ENCODE measurements around the gene GPR132. TPM values are rescaled to one million over a fixed set of nuclear protein-coding genes. Genes with fewer than 3 reads are reported as not detected.
"Not testable (repeated sequence)": the region's sequence is repeated elsewhere in the genome, so short reads cannot be mapped to it uniquely, and the experiment has no call there.

GPR132 gene
- total RNA-seq, 2 donors from 2014 or later = 0.27 to 3.3 TPM

GRCh38 chr14:105084741-105085571 is 19.7 kb upstream of the GPR132 start:
- no peak overlapping the region for H3K4me3 Mint-ChIP-seq
- H3K27ac Mint-ChIP-seq = no peak overlapping the region
- 91 to 93% methylated on average over 11 to 14 of the region's 14 CpGs for WGBS, 2 experiments (ENCODE audit: insufficient coverage in 1 of 2, insufficient read length in 1 of 2)
- Histone ChIP-seq H3K36me3 (ENCODE audit: control insufficient read depth, insufficient read depth, low read length) (no peaks in the 10 kb centered on the region), H3K9ac (ENCODE audit: extremely low read depth, low read length, poor library complexity, severe bottlenecking) (no peak overlapping the region), H3K4me3 (ENCODE audit: low read length) (no peak overlapping the region), H3K27me3 (ENCODE audit: control insufficient read depth, insufficient read depth, low read length, poor library complexity, severe bottlenecking) (peaks cover 15% of the 10 kb centered on the region), H3K9me3 (ENCODE audit: control insufficient read depth, low read length) (peaks cover 6% of the 10 kb centered on the region), H3K27ac (ENCODE audit: low read depth, low read length) (no peak overlapping the region), H3K4me1 (ENCODE audit: control insufficient read depth, insufficient read depth, low read length) (peaks cover 6% of the 10 kb centered on the region)
- H3K36me3 Mint-ChIP-seq (ENCODE audit: low read depth) = no peaks in the 10 kb centered on the region
- no peak for TF ChIP-seq CTCF (conservative IDR thresholded peaks at IDR 0.05)
- DNase-seq = no peak
- peaks cover 46% of the 10 kb centered on the region for H3K27me3 Mint-ChIP-seq (ENCODE audit: insufficient read depth)
- peaks cover 6% of the 10 kb centered on the region for H3K4me1 Mint-ChIP-seq
- H3K9me3 Mint-ChIP-seq = peaks cover 10% of the 10 kb centered on the region

GRCh38 chr14:105083926-105084685 is 18.9 kb upstream of the GPR132 start:
- Histone ChIP-seq H3K27me3 (ENCODE audit: control insufficient read depth, insufficient read depth, low read length, poor library complexity, severe bottlenecking) (peaks cover 15% of the 10 kb centered on the region), H3K9ac (ENCODE audit: extremely low read depth, low read length, poor library complexity, severe bottlenecking) (no peak overlapping the region), H3K9me3 (ENCODE audit: control insufficient read depth, low read length) (peaks cover 8% of the 10 kb centered on the region), H3K27ac (ENCODE audit: low read depth, low read length) (no peak overlapping the region), H3K36me3 (ENCODE audit: control insufficient read depth, insufficient read depth, low read length) (no peaks in the 10 kb centered on the region), H3K4me1 (ENCODE audit: control insufficient read depth, insufficient read depth, low read length) (peaks cover 6% of the 10 kb centered on the region), H3K4me3 (ENCODE audit: low read length) (no peak overlapping the region)
- H3K27me3 Mint-ChIP-seq (ENCODE audit: insufficient read depth) = peaks cover 48% of the 10 kb centered on the region
- H3K27ac Mint-ChIP-seq = no peak overlapping the region
- no peaks in the 10 kb centered on the region for H3K36me3 Mint-ChIP-seq (ENCODE audit: low read depth)
- H3K9me3 Mint-ChIP-seq = peaks cover 14% of the 10 kb centered on the region
- peaks cover 6% of the 10 kb centered on the region for H3K4me1 Mint-ChIP-seq
- peak; percentile 14 for DNase-seq
- WGBS, 2 experiments (ENCODE audit: insufficient coverage in 1 of 2, insufficient read length in 1 of 2) = 72 to 80% methylated on average over 4 of the region's 4 CpGs
- no peak overlapping the region for H3K4me3 Mint-ChIP-seq
- no peak for TF ChIP-seq CTCF (conservative IDR thresholded peaks at IDR 0.05)

GRCh38 chr14:105082703-105083102 is 17.5 kb upstream of the GPR132 start:
- Histone ChIP-seq H3K27me3 (ENCODE audit: control insufficient read depth, insufficient read depth, low read length, poor library complexity, severe bottlenecking) (peaks cover 1% of the 10 kb centered on the region), H3K4me3 (ENCODE audit: low read length) (no peak overlapping the region), H3K36me3 (ENCODE audit: control insufficient read depth, insufficient read depth, low read length) (no peaks in the 10 kb centered on the region), H3K27ac (ENCODE audit: low read depth, low read length) (no peak overlapping the region), H3K9ac (ENCODE audit: extremely low read depth, low read length, poor library complexity, severe bottlenecking) (no peak overlapping the region), H3K9me3 (ENCODE audit: control insufficient read depth, low read length) (peaks cover 8% of the 10 kb centered on the region), H3K4me1 (ENCODE audit: control insufficient read depth, insufficient read depth, low read length) (peaks cover 1% of the 10 kb centered on the region)
- no peak for TF ChIP-seq CTCF (conservative IDR thresholded peaks at IDR 0.05)
- Mint-ChIP-seq H3K4me3 (no peak overlapping the region), H3K36me3 (ENCODE audit: low read depth) (no peaks in the 10 kb centered on the region), H3K27ac (no peak overlapping the region), H3K4me1 (peaks cover 5% of the 10 kb centered on the region), H3K27me3 (ENCODE audit: insufficient read depth) (peaks cover 36% of the 10 kb centered on the region), H3K9me3 (peaks cover 14% of the 10 kb centered on the region)
- 94% methylated on average over 1 of the region's 1 CpG; no CpG with 5 or more reads in 1 of the 2 experiments for WGBS, 2 experiments (ENCODE audit: insufficient coverage in 1 of 2, insufficient read length in 1 of 2)
- no peak for DNase-seq

- H3K4me1 ChIP-seq (ENCODE audit: control insufficient read depth, insufficient read depth, low read length); H3K27ac ChIP-seq (ENCODE audit: low read depth, low read length); H3K36me3 ChIP-seq (ENCODE audit: control insufficient read depth, insufficient read depth, low read length); H3K4me3 ChIP-seq (ENCODE audit: low read length); H3K36me3 Mint-ChIP-seq (ENCODE audit: low read depth); H3K27ac Mint-ChIP-seq; H3K4me3 Mint-ChIP-seq; H3K9ac ChIP-seq (ENCODE audit: extremely low read depth, low read length, poor library complexity, severe bottlenecking); H3K9me3 ChIP-seq (ENCODE audit: control insufficient read depth, low read length); DNase-seq; H3K27me3 ChIP-seq (ENCODE audit: control insufficient read depth, insufficient read depth, low read length, poor library complexity, severe bottlenecking): not testable (repeated sequence)
- 89 to 100% methylated on average over 4 to 8 of the region's 8 CpGs for WGBS, 2 experiments (ENCODE audit: insufficient coverage in 1 of 2, insufficient read length in 1 of 2)
- H3K4me1 Mint-ChIP-seq = peaks cover 11% of the 10 kb centered on the region
- H3K9me3 Mint-ChIP-seq = peaks cover 14% of the 10 kb centered on the region
- peaks cover 31% of the 10 kb centered on the region for H3K27me3 Mint-ChIP-seq (ENCODE audit: insufficient read depth)
Measured at GRCh38 chr14:105081473-105081872, 16.2 kb upstream of the GPR132 start.
